Measurements from ENCODE around the gene PRLH. TPM values are rescaled to one million over a fixed set of nuclear protein-coding genes. Genes with fewer than 3 reads are reported as not detected.

PRLH gene
- total RNA-seq, result not detected in 2 replicates

GRCh38 chr2:237566401-237567235, at the start of gene PRLH:
PRLH (plus strand) TSS chr2:237566574; CDS start chr2:237566574, 0 bp downstream.

GRCh38 chr2:237590272-237591140, 24.1 kb downstream of the PRLH start, which contains the start of gene RAB17:
RAB17 (minus strand) TSS chr2:237590734; CDS start chr2:237586154, 4,580 bp downstream.

Other genes with a start within 250 kb of the PRLH start
- gene COL6A3, start 152.4 kb upstream of the PRLH start, total RNA-seq, result 0.21 and 0.72 TPM in 2 replicates
- 9.9 and 16.4 TPM in 2 replicates for gene MLPH, start 79.3 kb upstream of the PRLH start, total RNA-seq
- gene RAB17, start 24.2 kb downstream of the PRLH start, total RNA-seq, result 2.1 and 3.1 TPM in 2 replicates
- gene LRRFIP1, start 61.0 kb downstream of the PRLH start, total RNA-seq, result 83.6 and 94.6 TPM in 2 replicates
- gene RBM44, start 232.2 kb downstream of the PRLH start, total RNA-seq, result 0.24 TPM in 1 of 2 replicates, not detected in the other